Fibroblast of lung (primary cell): Measurements from ENCODE around the gene ERLEC1. TPM values are rescaled to one million over a fixed set of nuclear protein-coding genes. Genes with fewer than 3 reads are reported as not detected.
A peak's percentile ranks its signal among the peaks of the same experiment; 100 is the strongest.

Source experiments
- DNase-seq, 2 donors: peaks; one replicate each; pipeline versions ENCODE4 v3.0.0 to v3.0.0-alpha.2; 2010; ENCODE audit warnings: low read depth in 2 of 2
- H2AFZ ChIP-seq: 2 replicates; pipeline ENCODE4 v1.5.1; 2012; ENCODE audit warnings: low read length, control low read depth, inconsistent platforms
- H3K27ac ChIP-seq: 2 replicates; pipeline ENCODE4 v1.5.1; 2011; ENCODE audit warnings: low read length, control low read depth; ENCODE audit not compliant: insufficient read depth
- H3K27me3 ChIP-seq: 2 replicates; pipeline ENCODE4 v1.5.1; 2011; ENCODE audit warnings: mild to moderate bottlenecking, low read length; ENCODE audit not compliant: control insufficient read depth, insufficient read depth
- H3K36me3 ChIP-seq: 2 replicates; pipeline ENCODE4 v1.5.1; 2011; ENCODE audit warnings: low read length; ENCODE audit not compliant: control insufficient read depth, insufficient read depth
- H3K4me1 ChIP-seq: 2 replicates; pipeline ENCODE4 v1.5.1; 2011; ENCODE audit warnings: low read length; ENCODE audit not compliant: control insufficient read depth, insufficient read depth; ENCODE audit errors: extremely low read depth
- H3K4me2 ChIP-seq: 2 replicates; pipeline ENCODE4 v1.5.1; 2011; ENCODE audit warnings: low read length, control low read depth; ENCODE audit not compliant: insufficient read depth; ENCODE audit errors: extremely low read depth
- H3K4me3 ChIP-seq, 4 experiments: fragments of 200-600 bp in 1 of 4; sonication (generic) in 1 of 4; replicated peaks in 1 of 4; 2 replicates each; pipeline ENCODE4 v1.5.1; 2011 to 2016; ENCODE audit warnings: low read length in 4 of 4, low read depth in 3 of 4, mild to moderate bottlenecking in 3 of 4, control low read depth in 2 of 4, inconsistent platforms in 1 of 4, mixed read lengths in 1 of 4; ENCODE audit not compliant: insufficient read depth in 1 of 4; ENCODE audit errors: control extremely low read depth in 1 of 4
- H3K79me2 ChIP-seq: 2 replicates; pipeline ENCODE4 v1.5.1; 2012; ENCODE audit warnings: mild to moderate bottlenecking, low read length, inconsistent platforms; ENCODE audit not compliant: control insufficient read depth, insufficient read depth
- H3K9ac ChIP-seq: 2 replicates; pipeline ENCODE4 v1.5.1; 2011; ENCODE audit warnings: mild to moderate bottlenecking, low read length, control low read depth; ENCODE audit not compliant: insufficient read depth
- H3K9me3 ChIP-seq: 2 replicates; pipeline ENCODE4 v1.5.1; 2012; ENCODE audit warnings: low read depth, low read length; ENCODE audit not compliant: control insufficient read depth, insufficient read depth
- H4K20me1 ChIP-seq: 2 replicates; pipeline ENCODE4 v1.5.1; 2011; ENCODE audit warnings: low read length; ENCODE audit not compliant: control insufficient read depth, insufficient read depth; ENCODE audit errors: extremely low read depth
- CTCF ChIP-seq, 2 donors: IDR thresholded peaks in 1 of 2; conservative IDR thresholded peaks in 1 of 2; 1 replicate in 1 of 2; 2 replicates in 1 of 2; pipeline ENCODE4 v1.5.1; 2011 to 2012; ENCODE audit warnings: low read length in 2 of 2, control low read depth in 1 of 2, inconsistent platforms in 1 of 2, low read depth in 1 of 2, mild to moderate bottlenecking in 1 of 2
- EZH2 ChIP-seq: IDR thresholded peaks from 2 replicates; pipeline ENCODE4 v1.5.1; 2012; ENCODE audit warnings: low read length, control low read depth, mild to moderate bottlenecking; ENCODE audit errors: missing control alignments
- polyA plus RNA-seq, 2 donors: library from polyadenylated mRNA; depleted of rRNA in 1 of 2; stranded (reverse) in 1 of 2; unstranded in 1 of 2; fragments of >200 nt; gene quantifications; 2 replicates each; pipeline ENCODE4 v1.2.1, GENCODE V29; 2011 to 2012; ENCODE audit warnings: missing spikeins in 1 of 2
- total RNA-seq: library from RNA; depleted of rRNA; stranded (reverse); fragments of >200 nt; gene quantifications from 2 replicates; pipeline ENCODE4 v1.2.1, GENCODE V29; 2014

The ERLEC1 gene
- total and polyA plus RNA-seq, 2 donors (not counting 1 experiment from before 2014, with no cell fraction given) = 87.7 to 103 TPM

- no peaks in the 10 kb centered on the region for H4K20me1 ChIP-seq
- no peaks in the 10 kb centered on the region for H3K79me2 ChIP-seq
- H3K9ac ChIP-seq = no peak overlapping the region
- DNase-seq = no peak
- no peaks in the 10 kb centered on the region for H3K27me3 ChIP-seq
- no peak overlapping the region for H3K4me2 ChIP-seq
- H3K36me3 ChIP-seq = no peaks in the 10 kb centered on the region
- no peak for TF ChIP-seq CTCF (conservative IDR thresholded peaks at IDR 0.05 in 1 of 2, IDR thresholded peaks at IDR 0.05 in 1 of 2; ENCODE audit: low read depth in 1 of 2, low read length in 2 of 2)
- no peak for TF ChIP-seq EZH2
- no peaks in the 10 kb centered on the region for H3K9me3 ChIP-seq
- no peak overlapping the region for H2AFZ ChIP-seq
- no peak overlapping the region for H3K4me3 ChIP-seq
- no peak overlapping the region for H3K27ac ChIP-seq
- H3K4me1 ChIP-seq = peaks cover 3% of the 10 kb centered on the region
Observed at GRCh38 chr2:53750041-53750768, 36.6 kb upstream of the ERLEC1 start.

GRCh38 chr2:53751728-53752127 lies 35.1 kb upstream of the ERLEC1 start:
- no peaks in the 10 kb centered on the region for H3K27me3 ChIP-seq
- peaks cover 3% of the 10 kb centered on the region for H3K4me1 ChIP-seq
- no peak overlapping the region for H3K27ac ChIP-seq
- H2AFZ ChIP-seq = no peak overlapping the region
- H3K79me2 ChIP-seq = no peaks in the 10 kb centered on the region
- H3K36me3 ChIP-seq = no peaks in the 10 kb centered on the region
- no peak overlapping the region for H3K9ac ChIP-seq
- H3K4me3 ChIP-seq = no peak overlapping the region
- TF ChIP-seq EZH2 (no peak), CTCF (conservative IDR thresholded peaks at IDR 0.05 in 1 of 2, IDR thresholded peaks at IDR 0.05 in 1 of 2; ENCODE audit: low read depth in 1 of 2, low read length in 2 of 2) (no peak)
- no peaks in the 10 kb centered on the region for H4K20me1 ChIP-seq
- no peak overlapping the region for H3K4me2 ChIP-seq
- DNase-seq = peak; percentile 26 to 63
- H3K9me3 ChIP-seq = no peaks in the 10 kb centered on the region

- H3K27ac ChIP-seq = no peak overlapping the region
- H3K9ac ChIP-seq = no peak overlapping the region
- no peak overlapping the region for H3K4me3 ChIP-seq
Observed at GRCh38 chr2:53752385-53752784, 34.5 kb upstream of the ERLEC1 start.

More at GRCh38 chr2:53752385-53752784, 34.5 kb upstream of the ERLEC1 start:
- no peak for TF ChIP-seq CTCF (conservative IDR thresholded peaks at IDR 0.05 in 1 of 2, IDR thresholded peaks at IDR 0.05 in 1 of 2; ENCODE audit: low read depth in 1 of 2, low read length in 2 of 2)
- TF ChIP-seq EZH2 = no peak
- H3K36me3 ChIP-seq = no peaks in the 10 kb centered on the region
- no peak overlapping the region for H2AFZ ChIP-seq
- H3K79me2 ChIP-seq = no peaks in the 10 kb centered on the region
- no peaks in the 10 kb centered on the region for H3K27me3 ChIP-seq
- no peaks in the 10 kb centered on the region for H4K20me1 ChIP-seq
- H3K9me3 ChIP-seq = no peaks in the 10 kb centered on the region
- no peak overlapping the region for H3K4me2 ChIP-seq
- H3K4me1 ChIP-seq = peaks cover 3% of the 10 kb centered on the region
- no peak for DNase-seq
